NOMO-1 treated with DMSO at 0.1 percent for 48 hours (cell line): Measurements from ENCODE around the gene CFAP44.
"Not testable (repeated sequence)": the region's sequence is repeated elsewhere in the genome, so short reads cannot be mapped to it uniquely, and the experiment has no call there.

Experiments
- DNase-seq: peaks from one replicate; lab custom pipeline; 2025; ENCODE audit not compliant: unreplicated experiment; lab: John Stamatoyannopoulos, UW

CFAP44 gene, protein sequence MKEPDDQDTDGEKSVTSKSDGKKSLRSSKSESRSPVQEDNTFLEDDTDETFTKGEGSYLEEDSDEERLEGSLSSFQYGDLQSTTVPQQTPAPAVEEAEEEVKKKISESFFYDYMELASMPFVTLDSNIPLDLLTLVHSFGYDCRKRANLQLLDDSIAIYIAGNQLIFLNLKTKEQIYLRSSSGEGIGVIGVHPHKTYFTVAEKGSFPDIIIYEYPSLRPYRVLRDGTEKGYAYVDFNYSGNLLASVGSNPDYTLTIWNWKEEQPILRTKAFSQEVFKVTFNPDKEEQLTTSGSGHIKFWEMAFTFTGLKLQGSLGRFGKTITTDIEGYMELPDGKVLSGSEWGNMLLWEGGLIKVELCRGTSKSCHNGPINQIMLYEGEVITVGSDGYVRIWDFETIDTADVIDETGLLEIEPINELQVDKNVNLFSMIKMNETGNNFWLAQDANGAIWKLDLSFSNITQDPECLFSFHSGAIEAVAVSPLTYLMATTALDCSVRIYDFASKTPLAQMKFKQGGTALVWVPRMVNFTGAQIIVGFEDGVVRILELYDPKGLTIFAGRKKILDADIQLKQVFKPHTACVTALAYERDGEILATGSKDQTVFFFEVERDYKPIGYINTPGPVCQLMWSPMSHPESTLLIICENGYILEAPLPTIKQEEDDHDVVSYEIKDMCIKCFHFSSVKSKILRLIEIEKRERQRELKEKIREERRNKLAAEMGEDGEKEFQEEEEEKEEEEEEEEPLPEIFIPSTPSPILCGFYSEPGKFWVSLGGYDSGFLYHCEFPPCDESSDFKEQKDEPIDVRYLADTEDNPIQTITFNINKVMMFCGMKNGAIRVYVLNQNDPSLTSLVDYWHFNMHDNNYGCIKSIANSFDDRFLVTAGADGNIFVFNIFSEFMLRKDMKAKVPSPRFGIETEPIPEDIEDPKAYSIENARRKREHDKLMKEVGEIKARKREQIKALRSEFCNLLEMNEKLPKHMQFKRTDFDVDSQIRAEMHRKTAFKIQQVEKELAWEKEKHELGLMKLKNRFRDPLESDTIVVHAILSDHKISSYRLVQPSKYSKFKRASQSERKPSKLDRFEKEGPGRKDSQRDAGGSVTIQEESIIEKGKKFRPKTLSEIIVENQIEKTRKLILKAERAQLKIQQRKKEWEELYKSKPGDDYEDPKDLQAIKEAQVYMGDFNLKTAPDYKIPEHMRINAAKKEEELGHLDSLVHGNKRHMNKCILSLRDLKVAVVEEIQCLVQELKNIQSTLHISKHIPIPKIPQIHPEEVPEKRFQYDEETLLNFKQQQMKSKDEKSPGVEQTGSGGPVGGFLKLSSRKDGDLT (N-terminal part only)

GRCh38 chr3:113441051-113441770, at the start of gene CFAP44:
TSS of gene CFAP44 (minus strand) at chr3:113441493. CDS start at chr3:113433664, 7,829 bp downstream.
- no peak for DNase-seq

DNA sequence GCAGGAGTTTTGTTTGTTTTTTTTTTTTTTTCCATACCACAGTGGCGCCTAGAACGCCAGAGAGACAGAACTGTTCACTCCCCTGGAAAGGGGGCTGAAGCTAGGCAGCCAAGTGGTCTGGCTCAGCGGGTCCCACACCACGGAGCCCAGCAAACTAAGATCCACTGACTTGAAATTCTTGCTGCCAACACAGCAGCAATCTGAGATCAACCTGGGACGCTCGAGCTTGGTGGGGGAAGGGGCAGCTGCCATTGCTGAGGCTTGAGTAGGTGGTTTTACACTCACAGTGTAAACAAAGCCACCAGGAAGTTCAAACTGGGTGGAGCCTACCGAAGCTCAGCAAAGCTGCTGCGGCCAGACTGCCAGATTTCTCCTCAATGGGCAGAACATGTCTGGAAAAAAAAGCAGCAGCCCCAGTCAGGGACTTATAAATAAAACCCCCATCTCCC, 43.9 kb upstream of the CFAP44 start:
- DNase-seq: no peak

- no peak for DNase-seq
Observed at GRCh38 chr3:113468539-113468938, 27.2 kb upstream of the CFAP44 start.

GRCh38 chr3:113461488-113461887, 20.2 kb upstream of the CFAP44 start:
- DNase-seq: no peak

GRCh38 chr3:113458554-113458953, 17.3 kb upstream of the CFAP44 start:
- DNase-seq: not testable (repeated sequence)

- no peak for DNase-seq
Observed at GRCh38 chr3:113455446-113455845, 14.2 kb upstream of the CFAP44 start.

- no peak for DNase-seq
Observed at GRCh38 chr3:113454630-113455029, 13.3 kb upstream of the CFAP44 start.

DNA sequence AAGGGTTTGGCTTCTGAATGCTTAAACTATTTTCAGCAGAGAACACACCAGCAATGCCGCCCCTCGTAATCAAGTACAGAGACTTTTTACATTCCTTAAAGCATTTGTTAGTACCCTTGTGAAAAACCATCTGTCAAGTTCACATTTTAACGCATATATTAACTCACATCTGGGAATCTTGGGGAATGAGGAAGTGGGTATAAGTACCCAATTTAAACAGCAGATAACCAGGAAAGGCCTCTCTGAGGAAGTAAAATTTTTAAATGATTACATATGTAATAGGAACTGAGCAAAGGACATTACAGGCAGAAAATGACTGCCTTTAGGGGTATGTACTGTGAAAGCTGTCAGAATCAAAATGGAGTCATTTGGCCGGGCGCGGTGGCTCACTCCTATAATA, 12.8 kb upstream of the CFAP44 start:
- DNase-seq: no peak

DNA sequence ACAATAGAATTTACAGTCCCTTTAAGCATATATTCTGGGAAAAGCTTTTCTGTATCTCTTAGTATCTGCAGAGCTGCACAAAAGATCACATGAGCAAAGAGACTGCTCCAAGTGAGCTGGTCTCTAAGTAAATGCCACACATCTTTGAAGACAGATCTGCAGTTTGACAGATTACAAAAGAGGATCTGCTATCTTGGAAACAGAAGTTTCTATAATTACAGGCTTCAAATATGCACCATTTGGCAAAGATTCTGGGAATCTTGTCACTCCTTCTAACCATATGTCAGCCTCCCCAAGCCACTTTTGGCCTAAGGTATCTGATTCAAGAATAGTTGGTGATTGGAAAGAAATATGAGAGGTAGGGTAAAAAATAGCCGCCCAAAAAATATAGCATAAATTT, 9.6 kb upstream of the CFAP44 start:
- no peak for DNase-seq

- no peak for DNase-seq
Observed at GRCh38 chr3:113439606-113440005, 1.7 kb downstream of the CFAP44 start.

DNA sequence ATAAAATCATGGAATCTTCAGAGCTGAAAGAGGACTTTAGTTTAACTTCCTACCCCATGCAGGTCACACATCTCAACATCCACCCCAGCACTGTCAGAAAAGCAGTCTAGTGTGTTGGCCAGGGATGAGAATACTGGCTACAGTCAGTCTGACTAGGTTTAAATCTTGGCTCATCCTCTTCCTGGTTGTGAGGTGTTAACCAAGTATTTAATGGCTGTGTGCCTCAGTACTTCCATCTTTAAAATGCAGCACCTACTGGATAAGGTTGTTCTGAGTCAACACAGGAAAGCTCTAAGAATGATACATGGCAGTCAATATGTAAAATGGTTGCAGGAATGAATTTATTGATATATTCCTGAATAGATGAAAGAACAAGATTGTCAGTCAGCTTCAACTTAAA, 3.1 kb downstream of the CFAP44 start:
- no peak for DNase-seq

DNA sequence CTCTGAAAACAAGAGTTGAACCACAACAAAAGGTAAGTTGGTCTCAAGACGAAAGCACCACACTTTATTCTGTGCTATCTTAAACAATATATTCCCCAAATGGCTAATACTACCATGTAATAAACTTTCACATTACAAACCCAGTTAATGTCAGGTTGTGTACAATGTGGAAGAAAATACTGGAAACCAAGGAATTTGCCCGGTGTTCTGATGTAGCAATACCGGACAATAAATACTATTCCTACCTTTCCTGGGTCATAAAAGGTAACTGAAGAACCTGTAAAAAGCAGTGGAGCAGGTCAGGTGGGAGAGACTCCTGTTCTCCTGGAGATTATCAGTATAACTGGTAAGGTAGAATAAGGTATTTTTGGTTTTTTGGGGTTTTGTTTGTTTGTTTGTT, 3.9 kb downstream of the CFAP44 start:
- DNase-seq: no peak

- DNase-seq: no peak
Observed at GRCh38 chr3:113436809-113437208, 4.5 kb downstream of the CFAP44 start.

- no peak for DNase-seq
Observed at GRCh38 chr3:113431811-113432210, 9.5 kb downstream of the CFAP44 start.

DNA sequence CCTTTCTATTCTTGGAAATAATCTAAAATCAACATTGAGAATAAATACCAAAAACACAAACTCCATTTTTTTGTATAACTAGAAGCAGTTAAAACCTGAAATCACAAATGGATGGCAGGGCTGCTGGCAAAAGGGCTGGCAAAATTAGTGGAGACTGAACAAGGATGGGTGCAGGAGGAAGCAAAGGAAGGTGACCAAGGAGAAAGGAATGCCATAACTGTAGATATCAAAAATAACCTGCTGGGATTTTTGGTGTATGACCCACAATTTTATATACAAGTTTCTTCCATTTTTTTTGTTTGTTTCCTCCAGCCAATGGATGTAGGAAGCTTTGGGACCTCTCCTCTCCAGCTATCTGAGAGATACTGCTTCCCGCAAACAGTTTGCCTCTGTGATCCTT, 12.7 kb downstream of the CFAP44 start:
- DNase-seq: no peak

- DNase-seq: peak; percentile 50
Observed at GRCh38 chr3:113423699-113424098, 17.6 kb downstream of the CFAP44 start.

- DNase-seq: no peak
Observed at GRCh38 chr3:113421082-113421481, 20.2 kb downstream of the CFAP44 start.

DNA sequence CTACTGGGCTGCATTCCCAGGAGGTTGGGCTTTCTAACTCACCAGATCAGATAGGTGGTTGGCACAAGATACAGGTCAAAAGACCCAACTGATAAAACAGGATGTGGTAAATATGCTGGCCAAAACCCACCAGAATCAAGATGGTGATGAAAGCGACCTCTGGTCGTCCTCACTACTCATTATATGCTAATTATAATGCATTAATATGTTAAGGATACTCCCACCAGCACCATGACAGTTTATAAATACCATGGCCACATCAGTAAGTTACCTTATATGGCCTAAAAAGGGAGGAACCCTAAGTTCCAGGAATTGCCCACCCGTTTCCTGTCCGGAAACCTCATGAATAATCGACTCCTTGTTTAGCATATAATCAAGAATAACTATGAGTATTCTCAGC, 31.6 kb downstream of the CFAP44 start:
- no peak for DNase-seq

- peak; percentile 18 for DNase-seq
Observed at GRCh38 chr3:113405180-113405579, 36.1 kb downstream of the CFAP44 start.

- DNase-seq: no peak
Observed at GRCh38 chr3:113404637-113405036, 36.7 kb downstream of the CFAP44 start.
